Measurements from ENCODE around the gene JPH3.

Gene JPH3

GRCh38 chr16:87622756-87623319 is 20.5 kb downstream of the JPH3 start:
- Mint-ChIP-seq H3K27ac (no peak overlapping the region), H3K9me3 (no peaks in the 10 kb centered on the region), H3K4me1 (no peaks in the 10 kb centered on the region), H3K4me3 (no peak overlapping the region), H3K36me3 (no peaks in the 10 kb centered on the region), H3K27me3 (peaks cover 60% of the 10 kb centered on the region)
- ATAC-seq = no peak

- Mint-ChIP-seq H3K9me3 (no peaks in the 10 kb centered on the region), H3K36me3 (no peaks in the 10 kb centered on the region), H3K27ac (no peak overlapping the region)
Observed at GRCh38 chr16:87625241-87625797, 23.0 kb downstream of the JPH3 start.

GRCh38 chr16:87626401-87626800 is 24.1 kb downstream of the JPH3 start:
- peaks cover 58% of the 10 kb centered on the region for H3K27me3 Mint-ChIP-seq
- H3K4me1 Mint-ChIP-seq = no peaks in the 10 kb centered on the region
- no peak for ATAC-seq
- H3K4me3 Mint-ChIP-seq = no peak overlapping the region
- peaks cover 4% of the 10 kb centered on the region for H3K9me3 Mint-ChIP-seq
- no peak overlapping the region for H3K27ac Mint-ChIP-seq
- no peaks in the 10 kb centered on the region for H3K36me3 Mint-ChIP-seq

More at GRCh38 chr16:87625241-87625797, 23.0 kb downstream of the JPH3 start:
- Mint-ChIP-seq H3K4me1 (no peaks in the 10 kb centered on the region), H3K4me3 (no peak overlapping the region), H3K27me3 (peaks cover 55% of the 10 kb centered on the region)
- ATAC-seq = no peak

- H3K27me3 Mint-ChIP-seq = peaks cover 60% of the 10 kb centered on the region
- ATAC-seq = no peak
- H3K27ac Mint-ChIP-seq = no peak overlapping the region
- peaks cover 4% of the 10 kb centered on the region for H3K36me3 Mint-ChIP-seq
- no peaks in the 10 kb centered on the region for H3K4me1 Mint-ChIP-seq
- H3K9me3 Mint-ChIP-seq = peaks cover 9% of the 10 kb centered on the region
- H3K4me3 Mint-ChIP-seq = no peak overlapping the region
Observed at GRCh38 chr16:87626905-87627304, 24.6 kb downstream of the JPH3 start.

- Mint-ChIP-seq H3K27ac (no peak overlapping the region), H3K9me3 (peaks cover 9% of the 10 kb centered on the region), H3K27me3 (peaks cover 62% of the 10 kb centered on the region)
Observed at GRCh38 chr16:87627542-87628245, 25.4 kb downstream of the JPH3 start.

GRCh38 chr16:87628246-87628923 is 26.1 kb downstream of the JPH3 start:
- peaks cover 4% of the 10 kb centered on the region for H3K36me3 Mint-ChIP-seq
- H3K9me3 Mint-ChIP-seq = peaks cover 9% of the 10 kb centered on the region
- no peak overlapping the region for H3K27ac Mint-ChIP-seq
- no peaks in the 10 kb centered on the region for H3K4me1 Mint-ChIP-seq
- H3K4me3 Mint-ChIP-seq = no peak overlapping the region
- ATAC-seq = no peak
- H3K27me3 Mint-ChIP-seq = peaks cover 59% of the 10 kb centered on the region

More at GRCh38 chr16:87627542-87628245, 25.4 kb downstream of the JPH3 start:
- Mint-ChIP-seq H3K4me3 (no peak overlapping the region), H3K36me3 (peaks cover 4% of the 10 kb centered on the region), H3K4me1 (no peaks in the 10 kb centered on the region)
- ATAC-seq = no peak

GRCh38 chr16:87628940-87629339 is 26.6 kb downstream of the JPH3 start:
- H3K27me3 Mint-ChIP-seq = peaks cover 53% of the 10 kb centered on the region
- no peak overlapping the region for H3K4me3 Mint-ChIP-seq
- H3K9me3 Mint-ChIP-seq = peaks cover 9% of the 10 kb centered on the region
- peaks cover 4% of the 10 kb centered on the region for H3K36me3 Mint-ChIP-seq
- no peak overlapping the region for H3K27ac Mint-ChIP-seq
- no peaks in the 10 kb centered on the region for H3K4me1 Mint-ChIP-seq
- ATAC-seq = peak; percentile 68

GRCh38 chr16:87631067-87631466 is 28.8 kb downstream of the JPH3 start:
- Mint-ChIP-seq H3K9me3 (peaks cover 9% of the 10 kb centered on the region), H3K27ac (no peak overlapping the region), H3K27me3 (peaks cover 53% of the 10 kb centered on the region), H3K4me1 (peaks cover 13% of the 10 kb centered on the region), H3K4me3 (no peak overlapping the region), H3K36me3 (peaks cover 4% of the 10 kb centered on the region)
- ATAC-seq = no peak

GRCh38 chr16:87634411-87634810 is 32.1 kb downstream of the JPH3 start:
- Mint-ChIP-seq H3K9me3 (peaks cover 9% of the 10 kb centered on the region), H3K4me3 (no peak overlapping the region), H3K4me1 (peaks cover 21% of the 10 kb centered on the region), H3K27me3 (peaks cover 33% of the 10 kb centered on the region), H3K27ac (no peak overlapping the region), H3K36me3 (peaks cover 4% of the 10 kb centered on the region)
- no peak for ATAC-seq

GRCh38 chr16:87635541-87636049 is 33.3 kb downstream of the JPH3 start:
- Mint-ChIP-seq H3K4me1 (peaks cover 21% of the 10 kb centered on the region), H3K36me3 (peaks cover 4% of the 10 kb centered on the region), H3K27ac (peak overlapping the region; percentile 50), H3K9me3 (peaks cover 9% of the 10 kb centered on the region), H3K4me3 (peak overlapping the region; percentile 78), H3K27me3 (peaks cover 34% of the 10 kb centered on the region)
- peak; percentile 88 for ATAC-seq

- H3K27me3 Mint-ChIP-seq = peaks cover 34% of the 10 kb centered on the region
- H3K27ac Mint-ChIP-seq = peak overlapping the region; percentile 50
- peaks cover 21% of the 10 kb centered on the region for H3K4me1 Mint-ChIP-seq
- H3K4me3 Mint-ChIP-seq = peak overlapping the region; percentile 78
- peak; percentile 88 for ATAC-seq
- peaks cover 4% of the 10 kb centered on the region for H3K36me3 Mint-ChIP-seq
- peaks cover 6% of the 10 kb centered on the region for H3K9me3 Mint-ChIP-seq
Observed at GRCh38 chr16:87636050-87636684, 33.9 kb downstream of the JPH3 start.

GRCh38 chr16:87636741-87637140 is 34.4 kb downstream of the JPH3 start:
- ATAC-seq = no peak
- peak overlapping the region; percentile 50 for H3K27ac Mint-ChIP-seq
- H3K27me3 Mint-ChIP-seq = peaks cover 34% of the 10 kb centered on the region
- H3K4me1 Mint-ChIP-seq = peaks cover 21% of the 10 kb centered on the region
- H3K9me3 Mint-ChIP-seq = peaks cover 2% of the 10 kb centered on the region
- peak overlapping the region; percentile 78 for H3K4me3 Mint-ChIP-seq
- peaks cover 1% of the 10 kb centered on the region for H3K36me3 Mint-ChIP-seq

- H3K9me3 Mint-ChIP-seq = no peaks in the 10 kb centered on the region
- H3K36me3 Mint-ChIP-seq = no peaks in the 10 kb centered on the region
- ATAC-seq = no peak
- H3K27ac Mint-ChIP-seq = no peak overlapping the region
- H3K4me3 Mint-ChIP-seq = no peak overlapping the region
- peaks cover 21% of the 10 kb centered on the region for H3K4me1 Mint-ChIP-seq
- peaks cover 29% of the 10 kb centered on the region for H3K27me3 Mint-ChIP-seq
Observed at GRCh38 chr16:87637357-87637756, 35.0 kb downstream of the JPH3 start.

- no peak overlapping the region for H3K4me3 Mint-ChIP-seq
- ATAC-seq = no peak
- no peak overlapping the region for H3K27ac Mint-ChIP-seq
- H3K27me3 Mint-ChIP-seq = peaks cover 26% of the 10 kb centered on the region
- no peaks in the 10 kb centered on the region for H3K36me3 Mint-ChIP-seq
- H3K9me3 Mint-ChIP-seq = no peaks in the 10 kb centered on the region
- H3K4me1 Mint-ChIP-seq = peaks cover 21% of the 10 kb centered on the region
Observed at GRCh38 chr16:87638736-87639135, 36.4 kb downstream of the JPH3 start.

- Mint-ChIP-seq H3K27ac (no peak overlapping the region), H3K36me3 (no peaks in the 10 kb centered on the region), H3K9me3 (no peaks in the 10 kb centered on the region), H3K27me3 (peaks cover 26% of the 10 kb centered on the region), H3K4me3 (no peak overlapping the region), H3K4me1 (peaks cover 1% of the 10 kb centered on the region)
- ATAC-seq = no peak
Observed at GRCh38 chr16:87641721-87642120, 39.4 kb downstream of the JPH3 start.

Data from stimulated activated memory B cell treated with anti-CD40 and anti-IgM and Interleukin-4, amounts not matched to agents 10 μg/mL and 1 μg/mL and 100 μg/mL, for 72 hours (primary cell).